HepG2 (cell line): Measurements from ENCODE around the gene PPARA. TPM values are rescaled to one million over a fixed set of nuclear protein-coding genes. Genes with fewer than 3 reads are reported as not detected.
A peak's percentile ranks its signal among the peaks of the same experiment; 100 is the strongest.

Experiments used
- AHDC1 ChIP-seq: sonication (generic); formaldehyde crosslinking; IDR thresholded peaks from 2 replicates; pipeline ENCODE4 v1.5.1; 2020; ENCODE audit warnings: mild to moderate bottlenecking, missing genetic modification reagents, borderline replicate concordance
- CHD2 ChIP-seq: IDR thresholded peaks from 2 replicates; pipeline ENCODE4 v1.6.1; 2011; ENCODE audit warnings: low read depth, low read length, improper control_type of control experiment
- FOSL1 ChIP-seq: sonication (generic); formaldehyde crosslinking; IDR thresholded peaks from 2 replicates; pipeline ENCODE4 v1.9.0; 2021; ENCODE audit warnings: missing genetic modification reagents, borderline replicate concordance
- HNF1A ChIP-seq, 2 experiments: sonication (generic) in 1 of 2; formaldehyde crosslinking in 1 of 2; IDR thresholded peaks; 2 replicates each; pipeline versions ENCODE4 v1.4.0 to v1.6.1; 2016 to 2020; ENCODE audit warnings: borderline replicate concordance in 1 of 2, low read depth in 1 of 2, mild to moderate bottlenecking in 1 of 2, missing genetic modification reagents in 1 of 2
- HOXA3 ChIP-seq: sonication (generic); formaldehyde crosslinking; IDR thresholded peaks from 2 replicates; pipeline ENCODE4 v1.5.0; 2020; ENCODE audit warnings: missing genetic modification reagents
- KDM6A ChIP-seq: IDR thresholded peaks from 2 replicates; pipeline ENCODE4 v1.6.1; 2016; ENCODE audit warnings: low read depth
- KLF9 ChIP-seq: IDR thresholded peaks from 2 replicates; pipeline ENCODE4 v1.6.1; 2016; ENCODE audit warnings: low read depth
- MEIS2 ChIP-seq: sonication (generic); formaldehyde crosslinking; IDR thresholded peaks from 2 replicates; pipeline ENCODE4 v1.9.0; 2021; ENCODE audit warnings: mild to moderate bottlenecking, missing genetic modification reagents
- RBM39 ChIP-seq: fragments of 200-400 bp; formaldehyde crosslinking; IDR thresholded peaks from one replicate; pipeline ENCODE4 v1.6.1; 2018; ENCODE audit warnings: antibody characterized with exemption, mild to moderate bottlenecking, low read depth, low read length; ENCODE audit not compliant: poor library complexity, severe bottlenecking
- SRY ChIP-seq: sonication (generic); formaldehyde crosslinking; IDR thresholded peaks from 2 replicates; pipeline ENCODE4 v1.8.0; 2022; ENCODE audit warnings: mild to moderate bottlenecking, missing genetic modification reagents
- ZIK1 ChIP-seq: sonication (generic); formaldehyde crosslinking; IDR thresholded peaks from 2 replicates; pipeline ENCODE4 v1.5.0; 2020; ENCODE audit warnings: mild to moderate bottlenecking, low read depth, missing genetic modification reagents, borderline replicate concordance
- ZNF235 ChIP-seq: sonication (generic); formaldehyde crosslinking; IDR thresholded peaks from 2 replicates; pipeline ENCODE4 v1.8.1; 2023; ENCODE audit warnings: mild to moderate bottlenecking, missing genetic modification reagents, borderline replicate concordance
- ZNF572 ChIP-seq: sonication (generic); formaldehyde crosslinking; IDR thresholded peaks from 2 replicates; pipeline ENCODE4 v1.5.1; 2020; ENCODE audit warnings: mild to moderate bottlenecking, missing genetic modification reagents
- ZNF580 ChIP-seq: IDR thresholded peaks from 2 replicates; pipeline ENCODE4 v1.6.1; 2016; ENCODE audit warnings: low read depth, borderline replicate concordance
- ZNF691 ChIP-seq: sonication (generic); formaldehyde crosslinking; IDR thresholded peaks from 2 replicates; pipeline ENCODE4 v1.4.0; 2020; ENCODE audit warnings: missing genetic modification reagents, low read depth, mild to moderate bottlenecking, borderline replicate concordance
- polyA plus RNA-seq, 8 experiments: library from polyadenylated mRNA; depleted of rRNA in 3 of 8; stranded (reverse) in 7 of 8; unstranded in 1 of 8; fragments of >200 nt; fragmentation: Illumina TruSeq in 4 of 8; extraction: Trizol in 4 of 8; gene quantifications; 2 replicates each; pipeline versions ENCODE4 v1.2.1 to v1.2.3, GENCODE V29; 2011 to 2016; ENCODE audit warnings: low read depth in 4 of 8, missing spikeins in 1 of 8, mixed read lengths in 1 of 8; ENCODE audit not compliant: insufficient read depth in 1 of 8
- total RNA-seq, 5 experiments: library from RNA; depleted of rRNA; stranded (reverse); fragments of >200 nt; fragmentation: Illumina TruSeq; extraction: Trizol; gene quantifications; 2 replicates each; pipeline ENCODE4 v1.2.3, GENCODE V29; 2016; ENCODE audit warnings: low read depth in 1 of 5

Gene PPARA
- total and polyA plus RNA-seq, 2 of the 13 experiments (the other 11 are each of a cell fraction or from before 2014, with no cell fraction given) = 18.2 to 24.7 TPM

- no peak; the same call in 1 of the 2 replicates for TF ChIP-seq HNF1A (IDR thresholded peaks at IDR 0.05; ENCODE audit: low read depth)
- peak; percentile 47; the same call in 1 of the 2 replicates for TF ChIP-seq HNF1A (CRISPR knock-in tag; IDR thresholded peaks at IDR 0.05; ENCODE audit: borderline replicate concordance)
- 0 out of 2 replicates have a peak, but pooled peaks have one; percentile 78 for TF ChIP-seq SRY (CRISPR knock-in tag)
- TF ChIP-seq MEIS2 (CRISPR knock-in tag) = no peak; the same call in 1 of the 2 replicates
- TF ChIP-seq CHD2 = no peak
- peak; percentile 85 for TF ChIP-seq HOXA3 (CRISPR knock-in tag)
- no peak for TF ChIP-seq RBM39
- 0 out of 2 replicates have a peak, but pooled peaks have one; percentile 66 for TF ChIP-seq ZIK1 (CRISPR knock-in tag)
- no peak for TF ChIP-seq KLF9 (CRISPR knock-in tag)
- TF ChIP-seq AHDC1 (CRISPR knock-in tag) = no peak
- TF ChIP-seq ZNF235 = no peak
- 0 out of 2 replicates have a peak, but pooled peaks have one; percentile 5 for TF ChIP-seq ZNF580 (CRISPR knock-in tag)
- no peak for TF ChIP-seq FOSL1 (CRISPR knock-in tag)
- TF ChIP-seq KDM6A = peak; percentile 56
- peak; percentile 84 for TF ChIP-seq ZNF572 (CRISPR knock-in tag)
- TF ChIP-seq ZNF691 (CRISPR knock-in tag) = no peak; the same call in 1 of the 2 replicates
These were observed 2.7 kb upstream of the PPARA start (continued) for GRCh38 chr22:46147471-46148267.
